ENCODE results near the gene HSPA1B. TPM values are rescaled to one million over a fixed set of nuclear protein-coding genes. Genes with fewer than 3 reads are reported as not detected.

HSPA1B gene
- total and polyA plus RNA-seq, 7 donors, result 19.4 to 721 (median 199) TPM

- intact Hi-C loops (cut with DNase I), result loop anchor here in 1 of 2 donors (2.0 kb wide), 1 partner anchor 32 kb away; the partner anchor contains the start of gene VARS1
- ATAC-seq (peak; percentile 15 to 29 (median 16)), DNase-seq (peak; percentile 87 to 93)
- Histone ChIP-seq H3K27me3 (ENCODE audit: insufficient read depth in 3 of 3, low read length in 2 of 3) (no peaks in the 10 kb centered on the region), H3K4me3 (peak overlapping the region; percentile 81), H3K27ac (peak overlapping the region; percentile 91), H3K9me3 (no peaks in the 10 kb centered on the region), H3K4me1 (peaks cover 32% of the 10 kb centered on the region), H3K36me3 (ENCODE audit: insufficient read depth in 1 of 2, low read depth in 1 of 2) (no peaks in the 10 kb centered on the region)
- TF ChIP-seq CTCF (IDR thresholded peaks at IDR 0.05), result no peak
- 0 to 1% (median 0%) methylated on average over 13 of the region's 13 CpGs for WGBS, 3 donors
Measured at GRCh38 chr6:31826793-31827285, 699 bp upstream of the HSPA1B start.

- Histone ChIP-seq H3K36me3 (ENCODE audit: insufficient read depth in 1 of 2, low read depth in 1 of 2) (no peaks in the 10 kb centered on the region), H3K27ac (peak overlapping the region; percentile 90), H3K27me3 (ENCODE audit: insufficient read depth in 3 of 3, low read length in 2 of 3) (no peaks in the 10 kb centered on the region), H3K4me1 (peaks cover 28% of the 10 kb centered on the region), H3K4me3 (peak overlapping the region; percentile 74), H3K9me3 (no peaks in the 10 kb centered on the region)
- 0% methylated on average over 9 to 14 of the region's 15 CpGs for WGBS, 3 donors
- ATAC-seq (no peak), DNase-seq (no peak)
- intact Hi-C loops (cut with DNase I), result loop anchor here (2.0 to 10.0 kb wide), 5 partner anchors 32 to 285 kb away; partner anchors contain the start of genes ATP6V1G2 (in 1 of the 2), DDX39B (in 1 of the 2), LY6G5C (in 1 of the 2) and NFKBIL1 (in 1 of the 2)
- TF ChIP-seq CTCF (IDR thresholded peaks at IDR 0.05), result peak; percentile 52
Measured at GRCh38 chr6:31829633-31830283, 2.2 kb downstream of the HSPA1B start.

- WGBS, 3 donors, result 31 to 59% (median 37%) methylated on average over 6 of the region's 6 CpGs
- Histone ChIP-seq H3K4me3 (peak overlapping the region; percentile 74), H3K27me3 (ENCODE audit: insufficient read depth in 3 of 3, low read length in 2 of 3) (no peaks in the 10 kb centered on the region), H3K27ac (peak overlapping the region; percentile 90), H3K9me3 (no peaks in the 10 kb centered on the region), H3K4me1 (peaks cover 22% of the 10 kb centered on the region), H3K36me3 (ENCODE audit: insufficient read depth in 1 of 2, low read depth in 1 of 2) (peaks cover 0 to under 1% of the 10 kb centered on the region in 2 donors)
- ATAC-seq, result no peak
- DNase-seq, result no peak
- intact Hi-C loops (cut with DNase I), result loop anchor here (2.0 to 10.0 kb wide), 5 partner anchors 34 to 286 kb away; partner anchors contain the start of genes ATP6V1G2 (in 1 of the 2), DDX39B (in 1 of the 2), LY6G5C (in 1 of the 2) and NFKBIL1 (in 1 of the 2)
- TF ChIP-seq CTCF (IDR thresholded peaks at IDR 0.05), result no peak
Measured at GRCh38 chr6:31830886-31831335, 3.4 kb downstream of the HSPA1B start.

GRCh38 chr6:31831350-31832215 is 4.0 kb downstream of the HSPA1B start:
- no peak for TF ChIP-seq CTCF (IDR thresholded peaks at IDR 0.05)
- H3K36me3 ChIP-seq (ENCODE audit: insufficient read depth in 1 of 2, low read depth in 1 of 2), result peaks cover 0 to 7% of the 10 kb centered on the region in 2 donors
- H3K9me3 ChIP-seq, result no peaks in the 10 kb centered on the region
- peak overlapping the region; percentile 90 for H3K27ac ChIP-seq
- WGBS, 3 donors, result 68 to 86% (median 76%) methylated on average over 15 of the region's 15 CpGs
- peaks cover 23% of the 10 kb centered on the region for H3K4me1 ChIP-seq
- peak overlapping the region; percentile 74 for H3K4me3 ChIP-seq
- ATAC-seq (no peak), DNase-seq (no peak)
- intact Hi-C loops (cut with DNase I), result loop anchor here (2.0 to 10.0 kb wide), 5 partner anchors 34 to 287 kb away; partner anchors contain the start of genes ATP6V1G2 (in 1 of the 2), DDX39B (in 1 of the 2), LY6G5C (in 1 of the 2) and NFKBIL1 (in 1 of the 2)
- H3K27me3 ChIP-seq (ENCODE audit: insufficient read depth in 3 of 3, low read length in 2 of 3), result no peaks in the 10 kb centered on the region

Measured in psoas muscle (tissue), 8 donors.